VCaP (cell line): Measurements from ENCODE around the gene CENPC.

Experiments used
- H3K27ac ChIP-seq: fragments of 450-650 bp; 2 replicates; pipeline ENCODE4 v1.5.1; 2017
- CTCF ChIP-seq: fragments of 450-650 bp; conservative IDR thresholded peaks from 2 replicates; pipeline ENCODE4 v1.5.1; 2017; ENCODE audit warnings: mild to moderate bottlenecking, moderate library complexity

The CENPC gene, protein sequence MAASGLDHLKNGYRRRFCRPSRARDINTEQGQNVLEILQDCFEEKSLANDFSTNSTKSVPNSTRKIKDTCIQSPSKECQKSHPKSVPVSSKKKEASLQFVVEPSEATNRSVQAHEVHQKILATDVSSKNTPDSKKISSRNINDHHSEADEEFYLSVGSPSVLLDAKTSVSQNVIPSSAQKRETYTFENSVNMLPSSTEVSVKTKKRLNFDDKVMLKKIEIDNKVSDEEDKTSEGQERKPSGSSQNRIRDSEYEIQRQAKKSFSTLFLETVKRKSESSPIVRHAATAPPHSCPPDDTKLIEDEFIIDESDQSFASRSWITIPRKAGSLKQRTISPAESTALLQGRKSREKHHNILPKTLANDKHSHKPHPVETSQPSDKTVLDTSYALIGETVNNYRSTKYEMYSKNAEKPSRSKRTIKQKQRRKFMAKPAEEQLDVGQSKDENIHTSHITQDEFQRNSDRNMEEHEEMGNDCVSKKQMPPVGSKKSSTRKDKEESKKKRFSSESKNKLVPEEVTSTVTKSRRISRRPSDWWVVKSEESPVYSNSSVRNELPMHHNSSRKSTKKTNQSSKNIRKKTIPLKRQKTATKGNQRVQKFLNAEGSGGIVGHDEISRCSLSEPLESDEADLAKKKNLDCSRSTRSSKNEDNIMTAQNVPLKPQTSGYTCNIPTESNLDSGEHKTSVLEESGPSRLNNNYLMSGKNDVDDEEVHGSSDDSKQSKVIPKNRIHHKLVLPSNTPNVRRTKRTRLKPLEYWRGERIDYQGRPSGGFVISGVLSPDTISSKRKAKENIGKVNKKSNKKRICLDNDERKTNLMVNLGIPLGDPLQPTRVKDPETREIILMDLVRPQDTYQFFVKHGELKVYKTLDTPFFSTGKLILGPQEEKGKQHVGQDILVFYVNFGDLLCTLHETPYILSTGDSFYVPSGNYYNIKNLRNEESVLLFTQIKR

DNA sequence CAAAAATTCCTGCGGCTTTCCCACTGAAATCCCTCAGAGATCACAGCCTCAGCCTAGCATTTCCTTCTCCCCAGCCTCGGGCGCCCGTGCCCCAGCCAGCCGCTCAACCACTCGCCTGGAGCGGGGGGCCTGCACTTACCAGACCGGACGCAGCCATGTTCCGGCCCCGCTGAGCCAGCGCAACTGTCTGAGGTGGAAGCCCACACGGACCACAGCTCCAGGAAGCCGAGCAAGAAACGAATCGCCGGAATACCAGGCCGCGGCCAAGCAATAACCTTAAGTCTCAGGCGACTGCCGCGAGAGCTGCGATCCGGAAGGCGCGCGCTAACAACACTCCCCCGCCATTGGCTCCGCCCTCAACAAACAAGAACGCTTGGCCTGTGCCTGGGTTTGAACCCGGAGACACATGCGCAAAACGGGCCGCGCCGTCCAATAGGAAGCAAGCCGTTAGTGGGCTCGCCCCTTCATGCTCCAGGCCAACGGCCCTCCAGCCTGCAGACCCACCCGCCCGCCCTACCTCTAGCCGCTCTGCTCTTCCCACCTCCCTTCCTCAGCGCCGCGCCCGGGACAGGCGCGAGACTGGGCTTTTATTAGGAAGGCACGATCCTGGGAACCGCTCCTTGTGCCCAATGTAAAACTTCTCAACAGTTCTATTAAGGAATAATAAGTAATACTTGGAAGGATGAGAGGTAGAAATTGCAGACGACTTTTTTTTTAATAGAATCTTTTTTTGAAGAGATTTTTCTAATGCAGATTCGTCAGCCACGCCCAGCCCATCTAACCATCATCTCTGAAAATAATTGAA lies at the start of gene CENPC:
Gene CENPC (minus strand): TSS at position 305 of the 805 bp plus-strand sequence. CDS start 148 bp downstream, at position 157.
- TF ChIP-seq CTCF, result no peak

GRCh38 chr4:67593741-67594175 lies 48.5 kb upstream of the CENPC start:
- no peak for TF ChIP-seq CTCF

More for the DNA sequence above, at the start of gene CENPC:
- H3K27ac ChIP-seq, result peak within 1 kb of the TSS; percentile 82

DNA sequence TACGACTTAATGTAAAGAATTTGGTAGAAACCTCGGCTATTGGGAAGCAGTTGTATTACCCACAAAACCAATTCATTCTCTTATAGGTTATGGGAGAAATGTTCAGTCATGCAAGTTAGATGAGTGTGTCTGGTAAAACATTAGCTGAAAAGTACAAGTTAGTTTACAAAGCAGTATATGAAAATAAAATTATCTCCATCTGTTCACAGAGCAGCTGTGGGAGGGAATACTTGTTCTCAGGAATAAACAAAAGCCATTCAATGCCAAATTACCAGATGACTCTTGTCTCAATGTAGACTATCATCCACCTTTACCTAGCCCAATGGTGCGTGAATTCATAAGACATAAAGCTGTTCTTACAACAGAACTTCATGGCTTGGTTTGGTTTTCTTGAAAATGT lies 41.9 kb upstream of the CENPC start:
- H3K27ac ChIP-seq, result peak overlapping the region; percentile 10; the same call in 1 of the 2 replicates

More at GRCh38 chr4:67593741-67594175, 48.5 kb upstream of the CENPC start:
- H3K27ac ChIP-seq, result no peak overlapping the region

GRCh38 chr4:67584496-67584895 lies 39.2 kb upstream of the CENPC start:
- TF ChIP-seq CTCF, result no peak
- no peak overlapping the region for H3K27ac ChIP-seq

More for the DNA sequence above, 41.9 kb upstream of the CENPC start:
- TF ChIP-seq CTCF, result no peak

DNA sequence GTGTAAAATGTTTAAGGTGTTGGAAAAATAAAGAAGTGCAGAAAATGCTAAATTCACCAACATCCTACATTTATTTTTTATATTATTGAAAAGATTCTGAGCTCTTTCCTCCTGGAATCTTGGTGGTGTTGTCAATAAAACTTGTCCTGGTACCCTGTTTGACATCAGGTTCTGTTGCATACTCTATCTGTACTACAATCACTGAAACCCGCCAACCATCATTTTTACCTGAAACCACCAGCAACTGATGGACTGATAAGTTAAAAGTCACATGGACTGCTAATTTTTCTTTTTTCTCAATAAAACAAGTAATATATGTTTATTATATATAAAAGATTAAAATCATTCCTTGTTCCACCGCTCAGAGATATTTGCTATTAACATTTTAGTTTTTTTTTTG lies 36.6 kb upstream of the CENPC start:
- H3K27ac ChIP-seq, result no peak overlapping the region
- no peak for TF ChIP-seq CTCF

GRCh38 chr4:67581208-67581857 lies 36.0 kb upstream of the CENPC start:
- TF ChIP-seq CTCF, result no peak
- no peak overlapping the region for H3K27ac ChIP-seq
